Measurements from ENCODE around the gene XKR3. TPM values are rescaled to one million over a fixed set of nuclear protein-coding genes. Genes with fewer than 3 reads are reported as not detected.

XKR3 gene
- total and polyA plus RNA-seq, 2 of the 8 experiments (the other 6 are each of a cell fraction or from before 2014, with no cell fraction given), result 0.17 TPM; not detected in 1

DNA sequence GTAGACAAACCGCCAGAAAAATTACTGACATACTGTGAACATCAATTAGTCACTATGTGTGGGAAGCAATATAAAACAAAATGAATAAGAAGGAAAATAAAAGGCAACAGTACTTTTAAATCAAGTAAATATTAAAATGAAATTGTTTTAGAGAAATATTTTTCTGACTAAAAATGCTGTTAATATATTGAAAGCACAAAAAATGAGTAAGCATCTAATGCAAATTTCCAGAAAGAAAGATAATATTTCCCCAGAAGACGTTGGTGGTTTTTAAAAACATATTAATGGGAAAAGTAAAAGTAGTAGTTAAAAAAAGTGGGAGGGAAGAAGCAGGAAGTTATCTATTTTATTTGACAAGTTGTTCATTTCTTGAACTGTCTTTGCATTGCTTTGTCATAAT is 16.5 kb downstream of the XKR3 start:
- 83 to 100% methylated on average over 1 to 2 of the region's 2 CpGs for WGBS, 2 experiments (ENCODE audit: extremely low coverage in 1 of 2, insufficient coverage in 1 of 2, insufficient read length in 1 of 2, insufficient replicate concordance in 2 of 2, low coverage in 1 of 2, low lambda C conversion rate in 2 of 2, missing lambda C conversion rate in 1 of 2)
- no peak for DNase-seq (ENCODE audit: low read depth in 1 of 2, low spot score in 2 of 2)
- no peak overlapping the region for H4K91ac ChIP-seq (replicated peaks; ENCODE audit: insufficient read length, low read length)
- TF ChIP-seq CTBP2 (IDR thresholded peaks at IDR 0.05; ENCODE audit: borderline replicate concordance, insufficient read depth, insufficient read length, low read length) (no peak), KDM5A (IDR thresholded peaks at IDR 0.05; ENCODE audit: low read length) (no peak), ASH2L (IDR thresholded peaks at IDR 0.05; ENCODE audit: low read length) (no peak), CHD1 (IDR thresholded peaks at IDR 0.05; ENCODE audit: low read depth, low read length) (no peak), E2F6 (IDR thresholded peaks at IDR 0.05) (no peak), SAP30 (IDR thresholded peaks at IDR 0.05; ENCODE audit: insufficient read depth, insufficient replicate concordance, low read length) (no peak), CEBPB (IDR thresholded peaks at IDR 0.05; ENCODE audit: low read depth, low read length) (no peak), RBBP5 (IDR thresholded peaks at IDR 0.05; ENCODE audit: borderline replicate concordance, low read depth, low read length) (no peak), RFX5 (IDR thresholded peaks at IDR 0.05; ENCODE audit: borderline replicate concordance, low read depth, low read length) (no peak), NRF1 (IDR thresholded peaks at IDR 0.05; ENCODE audit: low read depth, low read length) (no peak), SIRT6 (IDR thresholded peaks at IDR 0.05; ENCODE audit: low read length) (no peak)
- TF ChIP-seq, protein P1, sequence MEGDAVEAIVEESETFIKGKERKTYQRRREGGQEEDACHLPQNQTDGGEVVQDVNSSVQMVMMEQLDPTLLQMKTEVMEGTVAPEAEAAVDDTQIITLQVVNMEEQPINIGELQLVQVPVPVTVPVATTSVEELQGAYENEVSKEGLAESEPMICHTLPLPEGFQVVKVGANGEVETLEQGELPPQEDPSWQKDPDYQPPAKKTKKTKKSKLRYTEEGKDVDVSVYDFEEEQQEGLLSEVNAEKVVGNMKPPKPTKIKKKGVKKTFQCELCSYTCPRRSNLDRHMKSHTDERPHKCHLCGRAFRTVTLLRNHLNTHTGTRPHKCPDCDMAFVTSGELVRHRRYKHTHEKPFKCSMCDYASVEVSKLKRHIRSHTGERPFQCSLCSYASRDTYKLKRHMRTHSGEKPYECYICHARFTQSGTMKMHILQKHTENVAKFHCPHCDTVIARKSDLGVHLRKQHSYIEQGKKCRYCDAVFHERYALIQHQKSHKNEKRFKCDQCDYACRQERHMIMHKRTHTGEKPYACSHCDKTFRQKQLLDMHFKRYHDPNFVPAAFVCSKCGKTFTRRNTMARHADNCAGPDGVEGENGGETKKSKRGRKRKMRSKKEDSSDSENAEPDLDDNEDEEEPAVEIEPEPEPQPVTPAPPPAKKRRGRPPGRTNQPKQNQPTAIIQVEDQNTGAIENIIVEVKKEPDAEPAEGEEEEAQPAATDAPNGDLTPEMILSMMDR (IDR thresholded peaks at IDR 0.05; ENCODE audit: control extremely low read depth in 1 of 3, insufficient read depth in 1 of 3, low read depth in 1 of 3, low read length in 3 of 3), result no peak

More for the DNA sequence above, 16.5 kb downstream of the XKR3 start:
- Histone ChIP-seq H2BK120ac (replicated peaks; ENCODE audit: low read depth, low read length) (no peak overlapping the region), H3K79me2 (ENCODE audit: control insufficient read depth in 1 of 2, insufficient read depth in 2 of 2, low read length in 2 of 2) (no peaks in the 10 kb centered on the region), H3K4me3 (ENCODE audit: extremely low read depth in 1 of 4, insufficient read depth in 2 of 4, low read depth in 3 of 4, low read length in 4 of 4) (no peak overlapping the region), H3K4me1 (replicated peaks in 1 of 4; ENCODE audit: control insufficient read depth in 3 of 4, insufficient read depth in 4 of 4, low read length in 3 of 4) (peaks cover 0 to 3% (median 3%) of the 10 kb centered on the region in 4 experiments; a peak in 2 of 7 replicates), H2BK5ac (ENCODE audit: low read depth, low read length) (no peak overlapping the region), H3K9me3 (ENCODE audit: insufficient read depth in 2 of 2, low read depth in 1 of 2, low read length in 1 of 2) (no peaks in the 10 kb centered on the region), H2BK12ac (ENCODE audit: low read depth, low read length) (no peak overlapping the region), H3K27me3 (replicated peaks in 1 of 4; ENCODE audit: control insufficient read depth in 3 of 4, extremely low read depth in 1 of 4, insufficient read depth in 3 of 4, low read length in 3 of 4) (no peaks in the 10 kb centered on the region), H3K23me2 (ENCODE audit: low read depth, low read length) (no peaks in the 10 kb centered on the region), H3K36me3 (ENCODE audit: control insufficient read depth in 2 of 4, insufficient read depth in 4 of 4, low read length in 3 of 4) (no peaks in the 10 kb centered on the region), H2AK5ac (ENCODE audit: low read depth, low read length) (no peak overlapping the region), H3K27ac (ENCODE audit: low read depth, low read length) (no peak overlapping the region), H3K56ac (replicated peaks; ENCODE audit: insufficient read length, low read depth, low read length) (no peak overlapping the region), H3K23ac (ENCODE audit: insufficient read length) (no peak overlapping the region), H3K4ac (replicated peaks; ENCODE audit: insufficient read length, low read depth, low read length) (no peak overlapping the region), H4K8ac (ENCODE audit: extremely low read depth, insufficient read depth, low read length) (no peak overlapping the region), H2AFZ (ENCODE audit: low read length) (no peak overlapping the region), H2BK15ac (ENCODE audit: low read length) (no peak overlapping the region), H3K4me2 (ENCODE audit: insufficient read depth in 1 of 2, low read depth in 2 of 2, low read length in 2 of 2) (no peak overlapping the region), H2BK20ac (ENCODE audit: low read length) (no peak overlapping the region), H3K14ac (ENCODE audit: insufficient read length) (no peak overlapping the region), H3K9ac (replicated peaks in 1 of 4; ENCODE audit: extremely low read depth in 1 of 4, low read depth in 3 of 4, low read length in 3 of 4) (no peak overlapping the region), H4K5ac (ENCODE audit: insufficient read length, low read depth, low read length) (no peak overlapping the region), H3K79me1 (ENCODE audit: low read depth, low read length) (no peaks in the 10 kb centered on the region), H4K20me1 (replicated peaks in 1 of 2; ENCODE audit: control insufficient read depth in 1 of 2, insufficient read depth in 2 of 2, low read length in 2 of 2) (no peaks in the 10 kb centered on the region), H3K18ac (ENCODE audit: extremely low read depth, low read length) (no peak overlapping the region)
- ChIA-PET CTCF (ENCODE audit: partially characterized antibody) (interaction anchor here (1.4 kb wide), 1 partner anchor 25 kb away, joined by 3 read pairs; no protein-coding TSS in a partner anchor), POLR2A (ENCODE audit: partially characterized antibody) (no interaction called here)
- no peak for FAIRE-seq
